Activated CD8-positive, alpha-beta memory T cell treated with anti-CD3 and anti-CD28 coated beads, Interleukin-2, amount 50 U/mL, for 1 hour (primary cell): ENCODE results near the gene PLEKHG3.

Source experiments
- DNase-seq: peaks from one replicate; pipeline ENCODE4 v3.0.0-alpha.2; 2020; ENCODE audit errors: extremely low read depth

The PLEKHG3 gene

GRCh38 chr14:64727551-64728071, 23.4 kb downstream of the PLEKHG3 start:
- DNase-seq = no peak

GRCh38 chr14:64728106-64728505, 23.9 kb downstream of the PLEKHG3 start:
- no peak for DNase-seq

- no peak for DNase-seq
Measured at GRCh38 chr14:64728856-64729255, 24.6 kb downstream of the PLEKHG3 start.

DNA sequence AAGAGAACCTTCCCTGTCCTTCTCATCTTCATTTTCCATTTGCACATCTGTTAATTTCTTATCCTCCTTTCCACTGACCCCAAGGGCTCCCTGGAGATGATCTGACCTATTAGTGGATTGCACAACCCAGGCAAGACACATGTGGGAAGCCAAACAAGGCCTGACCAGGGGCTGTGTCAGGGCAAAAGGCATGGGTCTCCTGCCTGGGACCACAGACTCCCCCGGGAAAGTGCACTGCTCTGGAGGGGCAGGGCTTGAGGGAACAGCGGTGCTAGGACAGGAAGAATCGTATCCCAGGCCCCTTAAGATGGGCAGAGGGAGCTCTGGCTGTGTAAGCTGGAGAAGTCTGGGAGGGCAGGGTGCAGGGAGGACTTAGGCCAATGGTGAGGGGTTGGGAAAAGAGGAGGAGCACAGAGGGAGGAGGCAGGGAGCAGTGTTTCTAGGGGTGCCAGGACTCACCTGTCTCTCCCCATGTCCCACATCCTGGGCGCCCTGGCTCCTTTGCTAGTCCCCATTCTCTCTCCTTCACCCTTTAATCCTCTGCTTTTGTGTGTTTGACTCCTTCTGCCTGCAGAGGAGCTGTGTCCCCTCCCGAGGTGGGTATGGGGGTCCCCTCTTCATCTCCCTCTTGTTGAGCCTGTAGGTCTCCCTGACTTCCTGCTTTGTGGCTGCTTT, 25.3 kb downstream of the PLEKHG3 start:
- DNase-seq = no peak

- DNase-seq = no peak
Measured at GRCh38 chr14:64730061-64730440, 25.8 kb downstream of the PLEKHG3 start.

DNA sequence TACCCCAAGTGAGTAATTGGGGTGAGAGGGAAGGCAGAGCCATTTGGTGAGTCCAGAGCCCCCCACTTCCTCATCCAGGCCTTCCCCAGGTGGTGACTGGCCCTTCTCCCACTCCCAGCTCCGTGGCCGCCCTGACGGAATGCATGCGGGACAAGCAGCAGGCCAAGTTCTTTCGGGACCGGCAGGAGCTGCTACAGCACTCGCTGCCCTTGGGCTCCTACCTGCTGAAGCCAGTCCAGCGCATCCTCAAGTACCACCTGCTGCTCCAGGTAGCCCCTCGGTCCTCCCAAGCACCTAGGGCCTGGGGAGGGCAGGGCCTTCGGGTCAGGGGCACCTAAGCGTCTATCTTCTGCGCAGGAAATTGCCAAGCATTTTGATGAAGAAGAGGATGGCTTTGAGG, 26.5 kb downstream of the PLEKHG3 start:
- DNase-seq = no peak

DNA sequence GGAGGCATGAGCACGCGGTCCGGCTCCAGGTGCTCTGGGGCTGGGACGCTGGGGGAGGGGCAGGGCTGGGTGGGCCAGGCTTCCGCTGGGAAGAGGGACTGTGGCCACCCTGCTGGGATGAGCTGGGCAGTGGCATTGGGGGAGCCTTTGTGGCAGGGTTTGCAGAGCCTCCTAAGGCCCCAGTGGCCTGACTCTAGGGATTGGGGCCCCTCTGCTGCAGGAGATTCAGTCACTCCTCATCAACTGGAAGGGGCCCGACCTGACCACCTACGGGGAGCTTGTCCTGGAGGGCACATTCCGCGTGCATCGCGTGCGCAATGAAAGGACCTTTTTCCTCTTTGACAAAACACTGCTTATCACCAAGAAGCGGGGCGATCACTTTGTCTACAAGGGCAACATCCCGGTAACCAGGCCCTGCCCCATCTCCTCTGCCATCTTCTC, 26.9 kb downstream of the PLEKHG3 start:
- no peak for DNase-seq

- no peak for DNase-seq
Measured at GRCh38 chr14:64732066-64732465, 27.8 kb downstream of the PLEKHG3 start.

DNA sequence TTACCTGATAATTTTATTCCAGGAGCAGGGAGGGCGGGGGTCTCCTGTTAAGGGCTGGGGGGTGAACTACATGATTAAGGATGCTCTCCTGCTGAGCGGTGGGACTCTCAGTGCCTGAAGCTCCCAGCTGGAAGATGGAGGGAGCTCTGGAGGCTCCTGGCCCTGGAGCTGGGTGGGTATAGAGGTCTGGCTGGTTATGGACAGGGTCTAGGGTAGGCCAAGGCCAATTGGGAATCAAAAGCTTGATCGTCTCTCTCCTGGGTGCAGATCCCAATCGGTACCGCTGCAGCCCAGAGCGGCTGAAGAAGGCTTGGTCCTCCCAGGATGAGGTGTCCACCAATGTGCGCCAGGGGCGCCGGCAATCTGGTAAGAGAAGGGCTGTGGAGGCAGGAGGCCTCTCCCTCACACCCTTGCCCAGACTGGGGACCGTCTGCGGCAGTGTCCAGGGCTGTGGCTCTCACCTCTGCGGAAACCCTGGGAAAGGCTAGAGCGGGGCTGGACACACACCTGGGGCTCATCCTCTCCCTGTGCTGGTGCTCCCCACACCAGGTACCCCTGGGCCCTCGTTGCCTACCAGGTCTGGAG, 28.4 kb downstream of the PLEKHG3 start:
- no peak for DNase-seq

DNA sequence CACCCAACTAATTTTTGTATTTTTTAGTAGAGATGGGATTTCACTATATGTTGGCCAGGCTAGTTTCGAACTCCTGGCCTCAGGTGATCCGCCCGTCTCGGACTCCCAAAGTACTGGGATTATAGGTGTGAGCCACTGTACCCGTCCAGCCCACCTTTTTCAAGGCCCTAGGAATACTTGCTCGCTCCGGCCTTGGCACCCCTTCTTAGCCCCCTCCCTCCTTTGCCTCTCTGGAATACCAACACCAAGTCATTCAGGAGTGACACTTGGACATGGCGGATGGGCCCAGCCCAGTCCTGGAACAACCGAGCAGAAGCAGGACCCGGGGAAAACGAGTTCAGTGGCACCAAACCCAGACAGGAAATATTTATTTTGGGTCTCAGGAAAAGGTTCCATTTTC, 29.1 kb downstream of the PLEKHG3 start:
- DNase-seq = no peak

GRCh38 chr14:64733899-64734298, 29.7 kb downstream of the PLEKHG3 start:
- DNase-seq = no peak

- no peak for DNase-seq
Measured at GRCh38 chr14:64734990-64735389, 30.8 kb downstream of the PLEKHG3 start.

- no peak for DNase-seq
Measured at GRCh38 chr14:64736271-64737169, 32.3 kb downstream of the PLEKHG3 start.

DNA sequence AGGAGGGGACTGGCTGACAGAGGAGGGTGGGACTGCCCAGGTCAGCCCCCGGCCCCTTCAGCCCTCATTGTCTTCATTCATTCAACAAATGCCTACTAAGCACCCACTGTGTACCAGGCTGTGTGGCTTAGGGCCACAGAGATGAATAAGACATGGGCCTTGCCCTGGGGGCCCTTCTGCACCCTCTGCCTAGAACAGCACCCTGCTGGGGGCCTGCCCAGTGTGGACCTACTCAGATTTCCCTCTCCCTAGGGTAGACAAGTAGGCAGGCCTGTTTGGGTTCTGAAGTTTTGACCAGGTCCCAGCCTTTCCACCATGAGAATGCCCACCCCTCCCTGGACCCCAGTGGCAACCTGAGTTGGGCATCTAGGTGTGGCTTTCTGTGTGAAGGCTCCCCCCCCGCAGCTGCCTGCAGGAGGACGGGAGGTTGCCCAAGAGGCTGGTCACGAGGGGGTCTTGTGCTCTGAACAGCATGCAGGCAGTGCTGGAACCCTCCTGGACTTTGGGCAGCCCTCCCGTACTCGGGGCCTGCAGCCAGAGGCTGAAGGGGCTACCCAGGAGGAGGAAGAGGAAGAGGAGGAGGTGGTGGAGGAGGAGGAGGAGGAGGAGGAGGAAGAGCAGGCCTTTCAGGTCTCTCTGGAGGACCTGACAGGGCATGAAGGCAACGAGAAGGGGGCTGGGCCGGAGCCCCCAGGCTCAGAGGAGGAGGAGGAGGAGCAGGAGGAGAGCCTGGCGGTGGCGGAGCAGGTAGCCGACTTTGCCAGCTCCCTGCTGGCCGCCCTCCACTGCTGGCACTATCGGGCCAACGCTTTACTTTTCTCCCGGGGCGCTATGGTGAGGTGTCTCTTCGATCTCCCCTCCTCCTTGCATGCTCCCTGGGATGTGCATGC, 33.4 kb downstream of the PLEKHG3 start:
- no peak for DNase-seq

DNA sequence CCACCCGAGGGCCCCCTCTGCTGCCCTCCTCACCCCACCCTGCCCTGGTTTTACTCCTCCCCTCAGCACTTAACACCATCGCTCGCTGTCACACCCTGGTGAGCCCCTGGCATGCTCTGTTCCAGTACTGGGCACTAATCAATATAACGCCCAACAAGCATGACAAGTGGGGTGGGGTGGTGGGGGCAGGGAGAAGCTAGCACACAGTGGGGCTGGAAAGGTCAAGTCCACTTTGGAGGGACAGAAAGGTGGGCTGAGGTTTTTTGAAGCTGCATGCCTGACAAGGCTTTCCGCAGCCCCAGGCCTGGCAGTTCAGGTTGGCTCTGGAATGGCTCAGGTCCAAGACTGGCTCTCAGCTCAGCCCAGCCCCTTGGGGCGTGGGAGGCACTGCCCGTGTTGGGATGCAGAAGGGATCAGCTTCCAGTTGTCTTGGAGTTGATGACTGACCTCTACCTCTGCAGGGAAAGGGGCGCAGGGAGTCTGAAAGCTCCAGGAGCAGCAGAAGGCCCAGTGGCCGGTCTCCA, 34.1 kb downstream of the PLEKHG3 start:
- no peak for DNase-seq

DNA sequence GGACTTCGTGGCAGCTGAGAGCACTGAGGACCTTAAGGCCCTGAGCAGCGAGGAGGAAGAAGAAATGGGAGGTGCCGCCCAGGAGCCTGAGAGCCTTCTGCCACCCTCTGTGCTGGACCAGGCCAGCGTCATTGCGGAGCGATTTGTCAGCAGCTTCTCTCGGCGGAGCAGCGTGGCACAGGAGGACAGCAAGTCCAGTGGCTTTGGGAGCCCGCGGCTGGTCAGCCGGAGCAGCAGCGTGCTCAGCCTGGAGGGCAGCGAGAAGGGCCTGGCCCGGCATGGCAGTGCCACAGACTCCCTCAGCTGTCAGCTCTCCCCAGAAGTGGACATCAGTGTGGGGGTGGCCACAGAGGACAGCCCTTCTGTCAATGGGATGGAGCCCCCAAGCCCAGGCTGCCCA, 37.0 kb downstream of the PLEKHG3 start:
- DNase-seq = no peak

DNA sequence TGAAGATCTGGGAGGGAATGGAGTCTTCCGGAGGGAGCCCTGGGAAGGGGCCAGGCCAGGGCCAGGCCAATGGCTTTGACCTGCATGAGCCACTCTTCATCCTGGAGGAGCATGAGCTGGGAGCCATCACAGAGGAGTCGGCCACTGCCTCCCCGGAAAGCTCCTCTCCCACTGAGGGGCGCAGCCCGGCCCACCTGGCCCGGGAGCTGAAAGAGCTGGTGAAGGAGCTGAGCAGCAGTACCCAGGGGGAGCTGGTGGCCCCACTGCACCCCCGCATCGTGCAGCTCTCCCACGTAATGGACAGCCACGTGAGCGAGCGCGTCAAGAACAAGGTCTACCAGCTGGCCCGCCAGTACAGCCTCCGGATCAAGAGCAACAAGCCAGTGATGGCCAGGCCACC, 37.7 kb downstream of the PLEKHG3 start:
- no peak for DNase-seq

DNA sequence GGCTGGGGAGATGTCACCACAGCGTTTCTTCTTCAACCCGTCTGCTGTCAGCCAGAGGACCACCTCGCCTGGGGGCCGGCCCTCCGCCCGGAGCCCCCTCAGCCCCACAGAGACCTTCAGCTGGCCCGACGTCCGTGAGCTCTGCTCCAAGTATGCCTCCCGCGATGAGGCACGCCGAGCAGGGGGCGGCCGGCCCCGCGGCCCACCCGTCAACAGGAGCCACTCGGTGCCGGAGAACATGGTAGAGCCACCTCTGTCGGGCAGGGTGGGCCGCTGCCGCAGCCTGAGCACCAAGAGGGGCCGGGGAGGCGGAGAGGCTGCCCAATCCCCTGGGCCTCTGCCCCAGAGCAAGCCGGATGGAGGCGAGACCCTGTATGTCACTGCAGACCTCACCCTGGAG, 38.8 kb downstream of the PLEKHG3 start:
- no peak for DNase-seq

DNA sequence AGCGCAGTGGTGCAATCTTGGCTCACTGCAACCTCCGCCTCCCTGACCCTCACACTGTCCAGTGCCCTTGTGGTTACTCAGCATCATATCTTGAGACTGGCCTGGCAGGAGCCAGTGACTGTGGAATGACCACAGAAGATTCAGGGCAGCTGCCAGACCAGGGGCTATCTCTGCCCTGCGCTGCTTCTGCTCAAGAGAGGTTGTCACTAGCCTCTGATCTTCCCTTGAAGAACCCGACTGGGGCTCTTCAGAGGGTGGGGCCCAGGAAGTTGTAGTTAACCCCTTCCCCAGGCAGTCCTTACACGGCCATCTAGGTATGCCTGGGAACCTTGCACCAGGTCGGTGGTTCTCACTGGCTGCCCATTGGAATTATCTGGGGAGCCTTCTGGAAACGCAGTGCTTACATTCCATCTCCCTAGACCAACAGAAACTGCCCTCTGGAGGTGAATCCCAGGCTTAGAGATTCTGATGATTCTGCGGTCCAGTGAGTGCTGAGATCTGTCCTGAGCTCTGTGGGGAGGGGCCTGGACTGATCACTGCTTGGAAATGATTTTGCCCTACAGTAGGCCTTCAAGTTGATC, 41.4 kb downstream of the PLEKHG3 start:
- DNase-seq = no peak

GRCh38 chr14:64746298-64747250, 42.4 kb downstream of the PLEKHG3 start:
- no peak for DNase-seq
